Activated CD8-positive, alpha-beta memory T cell treated with anti-CD3 and anti-CD28 coated beads for 36 hours (primary cell): ENCODE results near the gene YES1. TPM values are rescaled to one million over a fixed set of nuclear protein-coding genes. Genes with fewer than 3 reads are reported as not detected.

Experiments
- CTCF ChIA-PET: fragments of 350-600 bp; sonication (Branson Sonifier 250); formaldehyde crosslinking; loops from one replicate; lab custom pipeline; 2021; ENCODE audit warnings: antibody characterized with exemption; lab: Charles Lee
- POLR2A ChIA-PET: fragments of 350-600 bp; sonication (Branson Sonifier 250); formaldehyde crosslinking; loops from one replicate; lab custom pipeline; 2021; ENCODE audit warnings: antibody characterized with exemption; lab: Charles Lee
- total RNA-seq, 2 experiments: library from RNA; stranded (reverse); gene quantifications; one replicate each; pipeline ENCODE4 v1.2.3, GENCODE V29; 2021

Gene YES1
- total RNA-seq: 10 to 100 TPM; 27.4 to 32.2 TPM

DNA sequence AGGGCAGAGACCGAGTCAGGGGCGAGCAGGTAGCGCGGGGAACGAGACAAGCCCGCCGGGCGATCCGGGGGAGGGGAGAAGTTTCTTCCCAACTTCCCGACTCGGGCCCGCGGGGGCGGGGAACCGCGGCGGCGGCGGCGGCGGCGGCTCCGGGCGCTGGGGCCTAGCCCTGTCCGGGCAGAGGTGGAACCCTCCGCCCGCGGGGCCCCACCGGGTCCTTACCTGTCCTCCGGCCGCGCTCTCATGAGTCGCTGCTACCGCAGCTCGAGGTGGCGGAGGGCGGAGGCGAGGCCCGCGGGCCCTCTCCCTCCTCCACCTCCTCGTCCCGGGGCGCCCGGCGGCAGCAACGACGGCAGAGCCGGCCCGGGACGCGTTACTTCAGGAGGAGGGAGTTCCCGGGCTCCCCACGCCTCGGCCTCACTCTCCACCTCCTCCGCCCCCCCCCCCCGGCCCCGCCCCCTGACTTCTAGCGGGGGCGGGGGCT is at the start of gene YES1:
Gene YES1 (minus strand): TSS at position 351 of the 484 bp plus-strand sequence. CDS start 55,415 bp downstream, outside the sequence.
- ChIA-PET CTCF (no interaction called here), POLR2A (interaction anchor here (1.0 to 1.3 kb wide), 2 partner anchors 18 to 186 kb away, joined by 3 to 4 read pairs; no protein-coding TSS in a partner anchor)

DNA sequence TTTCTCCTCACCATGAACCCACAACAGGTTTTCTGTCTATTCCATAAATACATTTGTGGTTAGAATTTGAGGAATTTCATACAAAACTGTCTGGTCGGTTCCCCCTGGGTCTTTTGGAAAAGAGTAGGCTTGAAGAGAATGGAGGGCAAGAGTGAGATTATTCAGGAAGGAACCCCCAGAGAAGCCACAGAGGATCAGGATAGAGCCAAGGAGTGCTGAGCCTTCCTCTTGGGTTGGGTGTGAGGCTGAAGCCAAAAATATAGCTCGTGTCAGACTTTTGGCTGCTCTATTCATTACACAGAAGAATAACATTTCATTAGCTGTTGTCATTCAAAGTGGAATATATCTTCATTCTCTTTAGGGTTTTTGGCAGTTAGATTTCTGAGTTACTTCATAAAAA is 45.9 kb upstream of the YES1 start:
- POLR2A ChIA-PET: no interaction called here
- CTCF ChIA-PET: no interaction called here

DNA sequence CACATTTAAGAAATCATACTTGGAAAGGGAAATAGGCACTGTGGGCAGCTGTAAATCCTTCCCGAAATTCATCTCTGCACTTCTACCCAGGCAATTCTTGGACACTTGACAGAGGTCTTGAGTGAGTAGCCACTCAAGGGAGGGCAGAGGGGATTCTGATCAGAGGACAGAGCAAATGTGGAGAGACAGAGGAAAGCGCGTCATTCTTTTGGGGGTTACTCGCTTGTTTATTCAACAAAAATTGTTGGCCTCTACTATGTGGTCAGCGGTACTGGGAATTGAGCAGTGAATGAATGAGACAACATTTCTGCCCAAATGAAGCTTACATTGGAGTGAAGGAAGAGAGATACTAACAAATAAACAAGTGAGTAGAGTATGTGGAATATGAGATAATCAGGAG is 41.4 kb upstream of the YES1 start:
- POLR2A ChIA-PET: no interaction called here

DNA sequence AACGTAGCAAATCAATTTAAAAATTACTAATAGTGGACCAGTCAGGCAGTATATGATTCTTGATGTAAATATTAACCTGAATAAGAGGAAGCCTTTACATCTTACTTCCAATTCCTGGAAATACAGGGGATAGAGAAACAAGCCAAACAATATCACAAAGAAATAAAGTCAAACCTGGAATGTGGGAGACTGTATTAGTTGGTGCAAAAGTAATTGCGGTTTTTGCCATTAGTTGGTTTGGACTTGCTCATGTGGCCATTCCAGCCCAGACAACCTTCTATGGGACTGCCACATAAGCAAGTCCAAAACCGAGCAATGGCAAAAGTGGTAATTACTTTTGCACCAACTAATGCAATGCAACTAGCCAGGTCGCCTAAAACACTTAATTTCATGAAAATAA is 38.9 kb upstream of the YES1 start:
- CTCF ChIA-PET: no interaction called here
- POLR2A ChIA-PET: no interaction called here

More for the DNA sequence above, 41.4 kb upstream of the YES1 start:
- CTCF ChIA-PET: no interaction called here

DNA sequence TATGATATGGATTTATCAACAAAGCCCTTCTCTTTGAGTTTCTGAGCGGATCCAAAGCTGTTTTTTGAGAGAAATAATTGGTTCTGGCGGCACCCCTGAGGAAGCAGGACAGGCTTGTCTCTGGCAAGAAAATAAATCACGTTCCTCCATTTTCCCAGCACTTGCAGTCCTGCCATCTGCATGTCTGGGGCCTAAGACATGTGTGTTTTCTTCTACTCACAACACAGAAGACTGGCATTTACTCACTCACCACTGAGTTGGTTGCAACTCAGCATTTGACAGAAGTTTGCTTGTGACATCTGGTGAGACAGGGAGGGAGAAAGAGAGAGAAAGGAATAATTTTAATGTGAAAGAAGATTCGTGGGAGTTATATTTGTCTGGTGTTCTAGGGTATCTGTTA is 37.0 kb upstream of the YES1 start:
- ChIA-PET CTCF (no interaction called here), POLR2A (no interaction called here)

DNA sequence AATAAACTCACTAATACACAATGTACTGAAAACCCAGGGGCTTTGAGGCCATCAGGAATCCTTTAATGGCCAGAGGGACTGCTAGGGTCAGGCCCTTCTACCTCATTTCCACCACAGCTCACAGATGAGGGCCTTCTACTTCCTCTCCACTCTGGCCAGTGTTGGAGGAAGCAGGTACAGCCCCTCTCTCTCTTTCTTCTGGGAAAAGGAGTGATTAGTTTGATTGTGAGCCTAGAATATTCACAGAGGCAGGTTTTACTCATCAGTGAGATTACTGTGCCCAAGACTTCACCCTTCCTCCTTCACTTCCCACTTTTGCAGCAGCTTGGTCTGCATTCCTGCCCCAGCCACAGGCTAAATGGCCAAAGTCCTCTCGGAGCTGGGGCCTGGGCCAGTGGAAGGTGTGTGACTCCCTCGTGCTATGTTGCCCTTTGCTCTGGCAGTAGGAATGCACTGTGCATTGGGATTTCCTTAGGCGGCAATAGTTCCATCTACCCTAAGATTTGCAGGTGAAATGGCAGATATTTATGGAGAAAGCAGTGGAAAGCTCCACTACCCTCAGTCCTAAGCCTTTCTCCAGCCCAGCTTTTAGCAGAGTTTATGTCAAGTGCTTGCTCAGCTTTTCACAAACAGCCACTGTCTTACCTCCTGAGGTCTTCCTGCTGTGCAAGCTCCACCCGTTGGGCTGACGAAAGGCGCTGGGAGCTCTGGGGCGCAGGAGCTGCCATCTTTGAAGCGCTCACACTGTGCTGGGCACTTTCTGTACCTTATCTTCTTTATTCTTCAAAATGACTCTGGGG is 36.2 kb upstream of the YES1 start:
- CTCF ChIA-PET: no interaction called here
- POLR2A ChIA-PET: no interaction called here

DNA sequence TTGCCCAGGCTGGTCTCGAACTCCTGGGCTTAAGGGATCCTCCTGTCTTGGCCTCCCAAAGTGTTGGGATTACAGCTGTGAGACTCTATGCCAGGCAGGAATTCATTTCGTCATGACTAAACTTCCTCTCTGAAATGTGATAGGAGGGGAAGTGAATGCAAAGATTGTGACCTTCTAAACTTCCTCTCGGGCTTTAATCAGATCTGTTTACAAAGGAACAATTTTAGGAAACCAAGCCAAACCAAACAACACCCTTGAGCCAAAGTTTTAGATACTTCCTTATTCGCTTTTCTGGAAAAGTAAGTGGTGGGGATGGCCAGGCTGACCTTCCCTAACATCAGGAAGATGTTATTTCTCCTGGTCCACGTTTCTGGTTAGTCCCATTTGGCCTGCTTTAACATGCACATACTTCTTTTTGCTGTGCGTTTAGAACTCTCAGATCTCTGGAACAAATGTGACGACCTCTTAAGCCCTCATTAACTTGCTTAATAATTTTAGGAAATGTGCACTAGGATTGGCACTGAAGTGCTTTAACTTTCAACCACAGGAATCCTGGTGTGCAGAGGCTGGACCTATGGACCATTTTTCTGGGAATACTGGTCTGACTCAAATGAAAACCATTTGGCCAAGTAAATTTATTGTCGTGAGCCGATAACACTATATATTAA is 33.2 kb upstream of the YES1 start:
- POLR2A ChIA-PET: no interaction called here
- CTCF ChIA-PET: no interaction called here

DNA sequence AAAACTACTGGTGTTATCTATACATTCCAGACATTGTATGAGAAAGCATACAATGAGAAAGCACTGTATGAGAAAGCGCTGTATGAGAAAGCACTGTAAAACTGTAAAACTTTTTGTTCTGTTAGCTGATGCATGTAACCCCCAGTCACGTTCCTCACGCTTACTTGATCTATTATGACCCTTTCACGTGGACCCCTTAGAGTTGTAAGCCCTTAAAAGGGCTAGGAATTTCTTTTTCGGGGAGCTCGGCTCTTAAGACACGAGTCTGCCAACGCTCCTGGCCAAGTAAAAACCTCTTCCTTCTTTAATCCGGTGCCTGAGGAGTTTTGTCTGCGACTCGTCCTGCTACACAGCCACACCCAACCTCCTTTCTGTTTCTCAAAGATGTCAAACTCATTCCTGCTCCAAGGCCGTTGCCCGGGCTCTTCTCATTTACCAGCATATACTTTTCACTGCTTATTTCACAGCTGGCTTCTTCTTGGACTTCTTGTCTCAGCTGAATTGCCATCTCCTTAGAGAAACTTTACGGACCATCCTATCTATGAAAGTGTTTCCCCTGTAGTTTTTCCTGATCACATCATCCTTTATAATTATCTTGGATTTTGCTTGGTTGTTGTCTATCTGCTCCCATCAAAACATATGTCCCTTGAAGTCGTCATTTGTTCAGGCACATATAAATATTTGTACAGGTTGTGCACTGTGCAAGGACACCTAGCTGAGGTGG is 29.8 kb upstream of the YES1 start:
- ChIA-PET POLR2A (no interaction called here), CTCF (interaction anchor here (1.2 to 3.7 kb wide), 2 partner anchors 11 to 217 kb away, joined by 3 to 16 read pairs; no protein-coding TSS in a partner anchor)

DNA sequence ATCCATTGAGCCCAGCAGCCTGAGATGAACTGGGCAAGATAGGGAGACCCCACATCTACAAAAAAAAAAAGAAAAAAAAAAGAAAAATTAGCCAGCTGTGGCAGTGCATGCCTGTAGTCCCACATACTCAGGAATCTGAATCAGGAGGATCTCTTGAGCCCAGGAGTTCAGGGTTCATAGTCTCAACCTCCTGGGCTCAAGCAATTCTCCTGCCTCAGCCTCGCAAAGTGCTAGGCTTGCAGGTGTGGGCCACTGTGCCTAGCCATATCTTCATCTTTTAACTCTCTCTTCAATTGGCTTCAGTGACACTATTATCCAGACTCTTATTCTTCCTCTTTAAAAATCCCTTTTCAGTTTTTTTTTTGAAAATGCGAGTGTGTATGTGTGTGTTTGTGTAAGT is 28.5 kb upstream of the YES1 start:
- POLR2A ChIA-PET: interaction anchor here (0.6 kb wide), 1 partner anchor 34 kb away, joined by 9 read pairs; no protein-coding TSS in a partner anchor

DNA sequence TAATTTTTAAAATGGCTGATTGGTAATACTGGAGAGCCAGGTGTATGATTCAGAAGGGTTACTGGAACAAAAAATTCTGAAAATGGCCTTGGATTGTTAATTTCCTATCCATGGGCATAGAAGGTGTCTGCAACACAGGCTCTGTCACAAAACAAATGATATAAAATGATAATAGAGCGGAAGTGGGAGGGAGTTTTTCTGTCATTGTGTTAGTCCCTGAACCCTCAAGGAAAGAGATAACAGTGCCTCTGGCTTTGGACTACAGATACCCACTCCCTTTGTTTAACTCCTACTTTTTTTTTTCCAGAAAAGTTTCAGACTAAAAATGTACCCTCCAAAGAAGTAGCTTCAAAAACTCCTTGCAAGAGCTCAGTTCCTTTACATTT is 28.0 kb upstream of the YES1 start:
- CTCF ChIA-PET: interaction anchor here (0.8 to 3.7 kb wide), 6 partner anchors 10 to 216 kb away, joined by 3 to 18 read pairs (median 6); partner anchors contain the start of gene ENOSF1
- POLR2A ChIA-PET: no interaction called here

More for the DNA sequence above, 28.5 kb upstream of the YES1 start:
- CTCF ChIA-PET: interaction anchor here (0.6 to 3.7 kb wide), 7 partner anchors 10 to 1399 kb away, joined by 3 to 18 read pairs (median 4); partner anchors contain the start of gene ENOSF1

DNA sequence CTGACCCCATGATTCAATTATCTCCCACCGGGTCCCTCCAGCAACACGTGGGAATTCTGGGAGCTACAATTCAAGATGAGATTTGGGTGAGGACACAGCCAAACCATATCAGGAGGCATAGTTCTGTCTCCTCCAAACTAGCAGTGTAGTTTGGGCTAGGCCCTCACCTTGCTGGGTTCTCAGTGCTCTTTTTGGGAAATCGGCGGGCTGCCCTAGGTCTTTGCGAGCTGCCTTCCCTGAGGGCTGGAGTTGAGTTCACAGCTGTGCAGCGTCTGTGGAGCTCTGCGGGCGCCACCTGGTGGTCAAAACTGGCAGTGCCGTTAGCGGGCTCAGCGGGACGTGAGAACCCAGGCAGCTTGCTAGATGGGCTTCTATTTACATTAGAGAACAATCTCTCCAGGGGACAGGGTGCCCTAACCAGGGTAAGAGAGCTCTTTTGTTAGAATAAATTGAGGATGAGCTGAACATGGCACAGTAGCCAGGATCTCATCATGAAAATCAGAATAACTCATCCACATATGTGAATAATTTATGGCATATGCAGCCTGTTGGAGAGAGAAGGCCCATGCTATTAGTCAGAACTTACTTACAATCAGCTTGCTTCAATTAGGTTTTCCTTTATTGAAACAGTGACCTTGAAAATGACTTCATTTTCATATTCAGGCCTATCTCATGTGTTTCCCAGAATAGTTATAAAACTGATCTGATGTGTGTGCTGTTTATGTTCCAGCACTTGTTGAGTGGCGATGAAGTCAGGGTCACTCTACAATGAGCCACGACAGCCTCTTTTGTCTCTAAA is 27.4 kb upstream of the YES1 start:
- POLR2A ChIA-PET: no interaction called here
- CTCF ChIA-PET: interaction anchor here (0.6 to 3.7 kb wide), 12 partner anchors 9 to 215 kb away, joined by 3 to 18 read pairs (median 3); partner anchors contain the start of gene ENOSF1

DNA sequence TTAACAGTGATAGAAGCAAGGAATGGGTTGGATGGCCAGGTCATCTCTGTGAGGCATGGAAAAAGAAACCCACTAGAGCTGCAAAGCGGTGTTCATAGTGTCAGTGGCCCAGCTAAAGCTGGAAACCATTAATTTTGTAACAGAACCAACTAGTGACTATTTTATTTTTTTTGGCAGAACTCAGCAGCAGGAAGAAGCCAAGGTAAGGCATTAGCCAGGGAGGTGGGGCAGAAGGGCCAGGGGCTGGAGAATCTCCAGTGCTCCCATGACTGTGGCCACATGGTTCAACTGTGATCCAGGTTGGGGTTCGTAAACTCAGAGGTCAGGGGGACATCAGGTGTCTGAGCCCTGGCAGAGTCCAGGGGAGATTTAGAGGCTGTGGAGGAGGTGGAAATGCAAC is 25.9 kb upstream of the YES1 start:
- ChIA-PET CTCF (no interaction called here), POLR2A (no interaction called here)

DNA sequence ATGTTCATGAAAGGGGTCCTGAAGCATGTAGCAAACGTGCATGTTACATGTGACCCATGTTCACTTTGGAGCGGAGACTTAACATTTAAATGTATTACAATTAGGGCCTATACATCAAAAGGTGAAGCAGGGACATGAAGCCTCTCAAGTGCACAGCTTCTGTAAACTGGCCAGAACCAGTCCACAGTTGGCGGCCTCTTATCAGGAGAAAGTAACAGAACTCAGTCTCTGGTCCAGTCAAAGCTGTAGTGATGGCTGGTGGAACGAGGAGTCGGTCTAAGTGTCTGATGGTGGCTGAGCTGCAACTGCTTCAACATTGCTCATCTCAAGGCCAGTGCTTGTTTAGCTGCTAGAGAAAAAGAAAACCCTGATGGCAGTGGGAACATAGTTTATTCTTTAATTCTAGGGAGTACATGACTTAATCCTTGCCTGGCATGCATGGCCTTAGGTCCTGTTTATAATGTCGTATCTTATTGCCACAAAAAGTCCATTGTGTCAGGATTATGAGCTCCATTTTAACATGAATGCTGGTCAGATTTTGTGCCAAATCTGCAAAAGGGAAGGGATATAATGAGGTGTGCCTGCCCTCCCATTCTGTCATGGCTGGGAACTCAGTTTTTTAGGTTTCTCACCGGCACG is 22.2 kb upstream of the YES1 start:
- POLR2A ChIA-PET: no interaction called here

DNA sequence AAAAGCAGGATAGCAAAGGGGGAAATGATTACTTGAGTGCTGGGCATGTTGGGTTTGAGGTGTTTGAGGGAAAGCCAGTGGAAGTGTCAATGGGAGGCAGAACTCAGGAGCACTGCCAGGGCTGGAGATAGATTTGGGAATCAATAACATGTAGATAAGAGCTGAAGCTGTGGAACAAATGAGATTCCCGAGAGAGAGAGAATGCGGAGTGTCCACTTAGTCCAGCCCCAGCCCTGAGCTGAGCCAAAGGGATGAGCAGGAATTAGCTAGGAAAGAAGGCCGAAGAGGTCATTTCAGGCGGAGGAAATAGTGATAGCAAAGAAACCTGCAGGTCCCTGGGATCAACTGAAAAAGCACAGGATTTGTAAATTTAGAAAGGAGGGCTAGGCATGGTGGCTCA is 21.2 kb upstream of the YES1 start:
- ChIA-PET CTCF (interaction anchor here (1.3 to 3.3 kb wide), 3 partner anchors 92 to 117 kb away, joined by 3 to 31 read pairs (median 4); no protein-coding TSS in a partner anchor), POLR2A (interaction anchor here (0.7 kb wide), 1 partner anchor 152 kb away, joined by 5 read pairs; no protein-coding TSS in a partner anchor)

More for the DNA sequence above, 22.2 kb upstream of the YES1 start:
- CTCF ChIA-PET: interaction anchor here (0.7 to 1.5 kb wide), 2 partner anchors 93 to 1720 kb away, joined by 4 read pairs; no protein-coding TSS in a partner anchor

DNA sequence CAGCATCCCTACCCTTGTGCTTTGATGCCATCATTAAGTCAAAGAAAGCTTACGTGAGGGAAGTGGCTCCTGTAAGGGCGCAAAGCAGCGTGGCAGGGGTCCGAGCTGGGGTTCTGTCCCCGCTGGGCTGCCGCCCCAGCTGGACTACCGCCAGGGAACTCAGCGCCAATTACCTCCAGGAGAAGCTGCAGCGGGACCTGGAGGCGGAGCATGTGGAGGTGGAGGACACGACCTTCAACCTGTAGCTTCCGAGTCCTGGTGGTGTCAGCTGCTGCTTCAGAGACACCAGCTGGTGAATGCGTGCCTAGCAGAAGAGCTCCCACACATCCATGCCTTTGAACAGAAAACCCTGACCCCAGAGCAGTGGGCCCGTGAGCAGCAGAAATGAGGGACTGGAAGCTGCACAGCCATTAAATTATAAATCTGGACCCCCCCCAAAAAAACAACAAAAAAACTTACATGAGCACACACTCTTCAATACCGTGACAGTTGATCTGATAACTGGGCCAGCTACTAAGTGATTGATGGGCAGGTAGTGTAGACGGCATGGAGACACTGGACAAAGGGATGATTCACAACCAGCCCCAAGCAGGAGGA is 20.1 kb upstream of the YES1 start:
- CTCF ChIA-PET: interaction anchor here (0.6 to 3.3 kb wide), 6 partner anchors 92 to 211 kb away, joined by 3 to 31 read pairs (median 3); no protein-coding TSS in a partner anchor
- POLR2A ChIA-PET: interaction anchor here (0.6 to 0.7 kb wide), 3 partner anchors 19 to 207 kb away, joined by 3 to 5 read pairs (median 5); no protein-coding TSS in a partner anchor

DNA sequence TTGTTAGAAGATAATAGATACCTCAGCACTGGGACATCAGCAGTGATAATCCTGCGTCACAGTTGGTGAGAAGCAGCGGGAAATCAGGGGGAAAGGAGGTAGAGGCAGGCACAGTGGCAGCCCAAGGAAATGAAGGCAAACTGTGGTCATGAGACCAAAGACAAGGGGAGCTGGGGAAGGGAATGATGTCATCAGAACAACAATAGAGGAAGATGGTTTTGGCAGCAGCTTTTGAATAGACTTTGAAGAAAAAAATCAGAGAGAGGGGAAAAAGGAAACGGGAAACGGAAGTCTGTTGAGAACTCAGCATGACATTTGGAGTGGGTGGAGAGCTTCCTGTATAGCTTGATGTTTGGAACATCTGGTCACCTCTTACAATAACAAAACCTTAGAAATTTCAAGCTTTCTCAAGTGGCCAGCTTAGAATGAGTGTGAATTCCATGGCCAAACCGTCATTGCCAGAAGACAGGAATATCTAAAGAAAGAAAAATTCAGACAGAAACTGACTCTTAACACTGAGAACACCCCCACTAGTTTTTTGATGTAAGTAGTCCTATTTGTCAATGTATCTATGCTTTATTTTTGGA is 18.4 kb upstream of the YES1 start:
- POLR2A ChIA-PET: interaction anchor here (1.3 kb wide), 1 partner anchor 19 kb away, joined by 3 read pairs; no protein-coding TSS in a partner anchor
- CTCF ChIA-PET: interaction anchor here (0.6 to 3.3 kb wide), 22 partner anchors 9 to 210 kb away, joined by 3 to 31 read pairs (median 4); partner anchors contain the start of gene ENOSF1
